Prostate gland (tissue), 2 donors: Measurements from ENCODE around the gene KLLN.

Experiments used
- POLR2A ChIP-seq: fragments of 450-650 bp; IDR thresholded peaks from one replicate; pipeline ENCODE4 v1.6.1; 2016; ENCODE audit warnings: antibody characterized with exemption, mild to moderate bottlenecking
- POLR2AphosphoS5 ChIP-seq: sonication (generic); formaldehyde crosslinking; IDR thresholded peaks from one replicate; pipeline ENCODE4 v1.6.1; 2017; ENCODE audit warnings: antibody characterized with exemption
- TF ChIP-seq, protein P1 (sequence below), 4 experiments: fragments of 200-600 bp in 2 of 4; fragments of 450-650 bp in 2 of 4; sonication (generic) in 2 of 4; IDR thresholded peaks; 1 replicate in 3 of 4; 2 replicates in 1 of 4; pipeline ENCODE4 v1.5.1; 2016 to 2019; ENCODE audit warnings: antibody characterized with exemption in 4 of 4, mild to moderate bottlenecking in 2 of 4, moderate library complexity in 2 of 4

GRCh38 chr10:87849001-87849400, 14.3 kb downstream of the KLLN start:
- TF ChIP-seq, protein P1, sequence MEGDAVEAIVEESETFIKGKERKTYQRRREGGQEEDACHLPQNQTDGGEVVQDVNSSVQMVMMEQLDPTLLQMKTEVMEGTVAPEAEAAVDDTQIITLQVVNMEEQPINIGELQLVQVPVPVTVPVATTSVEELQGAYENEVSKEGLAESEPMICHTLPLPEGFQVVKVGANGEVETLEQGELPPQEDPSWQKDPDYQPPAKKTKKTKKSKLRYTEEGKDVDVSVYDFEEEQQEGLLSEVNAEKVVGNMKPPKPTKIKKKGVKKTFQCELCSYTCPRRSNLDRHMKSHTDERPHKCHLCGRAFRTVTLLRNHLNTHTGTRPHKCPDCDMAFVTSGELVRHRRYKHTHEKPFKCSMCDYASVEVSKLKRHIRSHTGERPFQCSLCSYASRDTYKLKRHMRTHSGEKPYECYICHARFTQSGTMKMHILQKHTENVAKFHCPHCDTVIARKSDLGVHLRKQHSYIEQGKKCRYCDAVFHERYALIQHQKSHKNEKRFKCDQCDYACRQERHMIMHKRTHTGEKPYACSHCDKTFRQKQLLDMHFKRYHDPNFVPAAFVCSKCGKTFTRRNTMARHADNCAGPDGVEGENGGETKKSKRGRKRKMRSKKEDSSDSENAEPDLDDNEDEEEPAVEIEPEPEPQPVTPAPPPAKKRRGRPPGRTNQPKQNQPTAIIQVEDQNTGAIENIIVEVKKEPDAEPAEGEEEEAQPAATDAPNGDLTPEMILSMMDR (IDR thresholded peaks at IDR 0.05) = no peak
- TF ChIP-seq POLR2A (no peak), POLR2AphosphoS5 (no peak)
